GM18508 (cell line): ENCODE results near the gene ZNF789.

ENCODE experiments used
- ATAC-seq: cut with Tn5 transposase; IDR thresholded peaks from one replicate; pipeline ENCODE4 v1.9.1; 2021; ENCODE audit warnings: moderate number of reproducible peaks; ENCODE audit not compliant: insufficient read depth, unreplicated experiment

The ZNF789 gene

DNA sequence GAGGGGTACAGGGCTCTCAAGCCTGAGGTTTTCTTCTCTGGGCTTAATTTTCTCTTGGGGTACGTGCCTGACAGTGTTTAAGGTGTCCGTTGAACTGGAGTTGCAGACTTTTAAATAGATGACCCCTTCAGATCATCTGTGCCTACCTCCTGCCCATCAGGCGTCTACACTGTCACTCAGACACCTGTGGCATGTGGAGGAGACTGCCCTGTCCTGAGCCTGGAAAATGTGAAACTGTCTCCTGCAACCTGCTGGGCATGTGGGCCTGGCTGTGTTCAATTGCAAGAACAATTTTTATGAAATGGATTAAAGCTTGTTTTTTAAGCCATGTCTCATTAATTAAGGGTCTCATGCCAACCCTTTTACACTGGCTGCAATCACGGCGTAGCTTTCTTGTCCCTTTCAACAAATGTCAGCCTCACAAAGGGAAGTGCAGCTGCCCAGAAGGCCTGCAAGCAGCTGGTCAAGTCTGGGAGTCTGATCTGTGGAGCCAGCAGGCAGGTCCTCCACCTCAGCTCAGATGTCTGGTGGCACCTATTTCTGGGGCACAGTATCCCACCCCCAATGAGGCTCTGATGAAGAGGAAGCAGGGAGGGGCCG is 15.5 kb upstream of the ZNF789 start:
- no peak for ATAC-seq

DNA sequence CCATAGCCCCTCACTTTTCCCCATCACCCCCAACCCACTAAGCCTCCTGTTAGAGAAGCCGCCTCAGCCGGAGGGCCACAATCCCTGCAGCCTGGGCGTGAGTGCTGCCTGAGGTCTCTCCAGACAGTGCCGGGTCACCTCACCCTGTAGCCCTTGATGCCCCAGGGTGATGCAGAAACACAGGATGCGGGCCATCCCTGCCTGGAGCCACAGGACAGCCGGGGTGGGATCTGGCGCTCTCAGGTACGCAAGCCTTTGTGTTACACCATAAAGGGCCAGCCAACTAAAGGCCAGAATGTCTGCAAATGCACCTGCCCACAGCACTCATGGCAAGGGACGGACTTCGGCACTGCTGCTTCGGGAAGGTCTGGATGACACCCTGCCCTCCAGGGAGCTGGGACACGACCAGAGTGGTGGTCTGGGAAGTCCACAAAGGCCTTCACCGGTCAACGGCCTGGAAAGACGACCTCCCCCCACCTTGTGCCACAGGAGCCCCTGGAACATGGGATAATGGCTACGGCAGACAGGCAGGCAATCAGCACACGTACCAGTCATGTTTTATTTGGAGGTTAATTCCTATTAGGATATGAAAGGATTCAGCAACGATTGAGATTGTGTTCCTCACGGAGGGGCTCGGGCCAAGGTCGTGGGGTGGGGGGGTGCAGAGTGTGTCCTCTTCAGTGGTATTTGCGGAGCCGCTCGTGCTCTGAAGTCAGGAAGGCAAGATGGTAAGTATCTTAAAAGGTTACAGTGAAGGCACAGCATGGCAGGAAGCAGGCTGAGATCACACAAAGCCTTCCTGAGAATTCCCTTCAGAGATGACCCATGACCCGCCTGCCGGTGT is 14.8 kb upstream of the ZNF789 start:
- no peak for ATAC-seq

- no peak for ATAC-seq
Measured at GRCh38 chr7:99459087-99459486, 13.6 kb upstream of the ZNF789 start.

DNA sequence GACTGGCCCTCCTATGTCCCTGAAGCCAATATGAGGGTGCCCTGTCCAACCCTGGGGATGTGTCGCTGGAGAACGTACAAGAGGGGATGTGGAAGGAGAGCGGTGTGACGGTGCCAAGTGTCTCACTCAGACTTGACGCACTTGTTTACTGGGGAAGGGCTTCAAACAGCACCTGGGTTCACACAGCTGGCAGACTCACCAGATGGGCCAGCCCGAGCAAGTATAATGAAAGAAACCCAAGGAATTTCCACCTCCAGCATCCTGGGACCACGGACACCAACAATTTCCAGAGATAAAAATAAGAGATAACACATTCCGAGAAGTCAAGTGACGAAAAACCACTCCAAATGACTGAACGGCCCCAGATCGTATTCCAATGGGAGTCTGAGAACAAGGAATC is 12.0 kb upstream of the ZNF789 start:
- no peak for ATAC-seq

- no peak for ATAC-seq
Measured at GRCh38 chr7:99461221-99461620, 11.5 kb upstream of the ZNF789 start.

DNA sequence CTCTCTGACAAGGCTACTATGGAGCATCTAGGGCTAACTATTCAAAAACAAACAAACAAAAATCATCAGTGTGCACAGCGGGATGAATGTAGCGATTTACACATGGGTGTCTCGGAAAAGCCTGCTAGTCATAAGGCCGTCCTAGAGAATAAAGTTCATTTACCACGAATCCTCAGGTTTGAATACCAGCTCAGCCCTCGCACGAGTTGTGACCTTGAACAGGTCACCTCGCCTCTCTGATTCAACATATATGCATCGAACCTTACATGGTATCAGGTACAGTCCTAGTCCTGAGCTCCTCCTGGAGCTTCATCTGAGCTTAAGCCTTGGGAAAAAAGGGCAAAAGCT is 7.3 kb upstream of the ZNF789 start:
- no peak for ATAC-seq

GRCh38 chr7:99468336-99468918 is 4.3 kb upstream of the ZNF789 start:
- no peak for ATAC-seq

DNA sequence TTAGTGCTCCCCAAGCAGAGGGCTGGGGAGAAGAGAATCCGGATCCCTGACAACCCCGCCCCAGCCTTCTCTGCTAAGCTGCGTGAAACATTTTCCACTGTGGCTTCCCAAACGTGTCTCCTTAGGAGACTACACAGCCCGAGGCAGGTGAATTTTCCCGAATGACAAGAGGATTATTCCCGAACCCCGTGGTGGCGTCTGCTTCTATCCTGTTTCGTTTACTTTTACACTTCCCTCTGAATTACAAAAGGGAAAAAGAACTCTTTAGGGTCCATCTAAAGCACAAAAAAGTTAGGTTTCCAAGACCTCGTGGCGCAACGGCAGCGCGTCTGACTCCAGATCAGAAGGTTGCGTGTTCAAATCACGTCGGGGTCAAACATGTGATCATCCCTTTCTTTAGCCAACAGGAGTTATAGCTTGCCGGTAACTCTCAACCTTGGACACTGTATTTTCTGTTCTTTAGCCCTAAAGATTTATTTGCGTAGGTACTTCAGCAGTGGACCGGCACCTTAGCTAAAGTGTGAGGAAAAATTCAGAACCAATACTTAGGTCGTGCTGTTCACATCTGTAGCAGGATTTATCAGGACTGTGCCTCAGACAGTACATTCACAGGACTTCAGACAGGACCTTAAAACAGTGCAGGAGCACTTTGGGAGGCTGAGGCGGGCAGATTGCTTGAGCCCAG is 3.2 kb upstream of the ZNF789 start:
- no peak for ATAC-seq

DNA sequence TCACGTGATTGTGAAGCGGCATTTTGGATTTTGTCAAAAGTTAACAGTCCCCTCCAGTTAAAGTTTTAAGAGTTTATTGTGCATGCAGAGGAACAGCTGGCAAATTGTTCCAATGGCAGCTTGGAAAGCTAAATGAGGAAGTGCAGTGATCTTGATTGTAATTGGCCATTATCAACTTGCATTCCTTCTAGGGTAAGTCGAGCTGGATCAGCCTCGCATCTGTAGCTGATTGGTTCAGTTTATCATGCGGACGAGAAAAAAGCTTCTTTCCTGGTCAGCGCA is 566 bp downstream of the ZNF789 start:
- ATAC-seq, result no peak

GRCh38 chr7:99476107-99476506 is 3.4 kb downstream of the ZNF789 start:
- no peak for ATAC-seq

- ATAC-seq, result no peak
Measured at GRCh38 chr7:99478464-99479440, 6.1 kb downstream of the ZNF789 start.

DNA sequence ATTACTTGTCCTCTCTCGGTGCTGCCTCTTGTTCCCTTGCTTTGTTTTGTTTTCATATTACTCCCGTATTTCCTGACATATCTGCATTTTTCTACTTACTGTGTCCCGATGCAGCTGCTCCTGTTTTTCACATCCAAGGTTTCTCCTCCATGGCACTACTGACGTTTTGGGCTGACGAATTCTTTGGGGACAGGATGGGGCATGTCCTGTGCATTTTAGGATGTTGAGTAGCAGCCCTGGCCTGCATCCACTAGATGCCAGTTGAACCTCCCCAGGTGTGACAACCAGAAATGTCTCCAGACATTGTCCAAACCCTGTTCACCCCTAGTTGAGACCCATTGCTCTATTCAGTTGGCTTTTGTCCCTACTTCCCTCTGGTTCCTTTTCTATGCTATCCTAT is 12.4 kb downstream of the ZNF789 start:
- no peak for ATAC-seq

- no peak for ATAC-seq
Measured at GRCh38 chr7:99489235-99489634, 16.5 kb downstream of the ZNF789 start.

- ATAC-seq, result no peak
Measured at GRCh38 chr7:99490878-99491277, 18.2 kb downstream of the ZNF789 start.

- ATAC-seq, result no peak
Measured at GRCh38 chr7:99493823-99494222, 21.1 kb downstream of the ZNF789 start.

- ATAC-seq, result no peak
Measured at GRCh38 chr7:99497766-99498545, 25.3 kb downstream of the ZNF789 start.

- ATAC-seq, result no peak
Measured at GRCh38 chr7:99498546-99498944, 25.9 kb downstream of the ZNF789 start.

GRCh38 chr7:99499371-99499720 is 26.7 kb downstream of the ZNF789 start:
- no peak for ATAC-seq

DNA sequence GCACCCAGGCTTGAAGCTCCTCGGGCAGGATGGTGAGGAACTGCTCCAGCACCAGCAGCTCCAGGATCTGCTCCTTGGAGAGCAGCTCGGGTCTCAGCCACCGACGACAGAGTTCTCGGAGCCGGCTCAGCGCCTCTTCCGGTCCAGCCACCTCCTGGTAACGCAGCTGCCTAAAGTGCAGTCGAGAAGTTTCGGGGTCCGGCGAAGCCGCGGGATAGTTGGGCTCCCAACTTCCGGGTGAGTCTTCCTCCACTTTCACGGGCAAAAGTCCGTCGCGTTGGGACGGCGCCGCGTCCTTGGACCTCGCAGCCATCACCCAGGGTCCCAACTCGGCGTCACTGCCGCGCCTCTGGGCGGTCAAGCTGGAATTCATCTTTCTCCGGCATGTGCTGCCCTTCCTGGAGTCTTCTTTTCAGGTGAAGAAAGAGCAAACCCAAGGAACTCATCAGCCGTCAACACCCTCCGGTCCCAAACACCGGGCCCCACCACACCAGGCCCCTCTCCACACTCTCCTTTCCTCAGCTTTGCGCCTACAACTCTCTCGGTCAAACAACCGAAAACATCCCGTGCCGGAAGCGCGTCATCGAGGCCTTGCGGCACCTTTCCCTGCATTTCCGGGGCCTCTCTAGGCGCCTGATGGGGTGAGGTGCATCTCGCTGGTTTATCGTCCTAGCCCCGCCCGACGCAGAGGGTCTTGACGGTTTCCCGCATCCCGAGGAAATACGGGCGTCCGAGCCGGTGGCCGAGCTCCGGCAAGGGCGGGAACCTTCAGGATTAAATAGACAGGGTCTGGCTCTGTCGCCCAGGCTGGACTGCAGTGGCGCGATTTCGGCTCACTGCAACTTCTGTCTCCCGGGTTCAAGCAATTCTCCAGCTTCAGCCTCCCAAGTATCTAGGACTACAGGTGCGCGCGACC is 27.3 kb downstream of the ZNF789 start, which contains the start of gene ZNF394:
Gene ZNF394, minus strand, starts transcription at position 561 of the 916 bp plus-strand sequence. Its CDS starts 188 bp downstream, at position 373.
- no peak for ATAC-seq
